Stomach (tissue), 4 donors: ENCODE data around the gene PDE4B.
"Not testable (repeated sequence)": the region's sequence is repeated elsewhere in the genome, so short reads cannot be mapped to it uniquely, and the experiment has no call there.

Experiments used
- CTCF ChIP-seq, 7 experiments: fragments of 450-650 bp in 4 of 7; fragments of 200-600 bp in 3 of 7; sonication (generic) in 3 of 7; IDR thresholded peaks; one replicate each; pipeline ENCODE4 v1.5.1; 2016 to 2019; ENCODE audit warnings: antibody characterized with exemption in 7 of 7, control low read depth in 2 of 7, mild to moderate bottlenecking in 1 of 7
- EP300 ChIP-seq: sonication (generic); formaldehyde crosslinking; IDR thresholded peaks from one replicate; pipeline ENCODE4 v1.6.1; 2017; ENCODE audit warnings: antibody characterized with exemption

- TF ChIP-seq CTCF (IDR thresholded peaks at IDR 0.05); EP300: not testable (repeated sequence)
These were observed 335.9 kb downstream of the PDE4B start for GRCh38 chr1:66128641-66129040.
